Thyroid gland (tissue), 4 donors: ENCODE data around the gene GALNT18.

Experiments
- POLR2A ChIP-seq, 2 donors: fragments of 450-650 bp; IDR thresholded peaks; one replicate each; pipeline ENCODE4 v1.6.1; 2017; ENCODE audit warnings: antibody characterized with exemption in 2 of 2, mild to moderate bottlenecking in 2 of 2, moderate library complexity in 1 of 2
- TF ChIP-seq, protein P1 (sequence below), 6 experiments: fragments of 200-600 bp in 3 of 6; fragments of 450-650 bp in 3 of 6; sonication (generic) in 3 of 6; IDR thresholded peaks; one replicate each; pipeline ENCODE4 v1.5.1; 2016 to 2019; ENCODE audit warnings: antibody characterized with exemption in 6 of 6, mild to moderate bottlenecking in 2 of 6, inconsistent platforms in 1 of 6, moderate library complexity in 1 of 6

DNA sequence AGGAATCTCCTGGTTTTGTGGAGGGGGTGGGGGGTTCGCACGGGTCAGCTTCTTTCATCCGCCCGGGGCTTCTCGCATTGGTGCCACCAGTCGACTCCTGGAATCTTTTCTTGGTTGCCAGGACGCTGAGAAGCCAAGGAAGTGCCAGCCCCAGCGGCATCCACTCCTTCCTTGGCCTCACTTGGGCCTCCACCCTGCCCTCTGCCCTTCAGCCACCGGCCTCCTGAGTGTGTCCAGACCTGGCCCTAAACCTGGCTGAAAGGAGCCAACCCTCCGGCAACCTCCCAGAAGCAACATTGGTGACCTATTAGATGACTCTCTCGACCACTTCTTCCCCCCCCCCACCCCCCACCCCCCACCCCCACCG is 518 bp upstream of the GALNT18 start:
- TF ChIP-seq, protein P1, sequence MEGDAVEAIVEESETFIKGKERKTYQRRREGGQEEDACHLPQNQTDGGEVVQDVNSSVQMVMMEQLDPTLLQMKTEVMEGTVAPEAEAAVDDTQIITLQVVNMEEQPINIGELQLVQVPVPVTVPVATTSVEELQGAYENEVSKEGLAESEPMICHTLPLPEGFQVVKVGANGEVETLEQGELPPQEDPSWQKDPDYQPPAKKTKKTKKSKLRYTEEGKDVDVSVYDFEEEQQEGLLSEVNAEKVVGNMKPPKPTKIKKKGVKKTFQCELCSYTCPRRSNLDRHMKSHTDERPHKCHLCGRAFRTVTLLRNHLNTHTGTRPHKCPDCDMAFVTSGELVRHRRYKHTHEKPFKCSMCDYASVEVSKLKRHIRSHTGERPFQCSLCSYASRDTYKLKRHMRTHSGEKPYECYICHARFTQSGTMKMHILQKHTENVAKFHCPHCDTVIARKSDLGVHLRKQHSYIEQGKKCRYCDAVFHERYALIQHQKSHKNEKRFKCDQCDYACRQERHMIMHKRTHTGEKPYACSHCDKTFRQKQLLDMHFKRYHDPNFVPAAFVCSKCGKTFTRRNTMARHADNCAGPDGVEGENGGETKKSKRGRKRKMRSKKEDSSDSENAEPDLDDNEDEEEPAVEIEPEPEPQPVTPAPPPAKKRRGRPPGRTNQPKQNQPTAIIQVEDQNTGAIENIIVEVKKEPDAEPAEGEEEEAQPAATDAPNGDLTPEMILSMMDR (IDR thresholded peaks at IDR 0.05), result no peak
- no peak for TF ChIP-seq POLR2A (IDR thresholded peaks at IDR 0.05)
